Effector memory CD8-positive, alpha-beta T cell (primary cell): ENCODE data around the gene SFTPA2.
"Not testable (repeated sequence)": the region's sequence is repeated elsewhere in the genome, so short reads cannot be mapped to it uniquely, and the experiment has no call there.

ENCODE experiments used
- ATAC-seq: fragments of 150-1000 bp; cut with Tn5 transposase; replicated peaks from 2 replicates; pipeline ENCODE4 v1.10.0; 2021; ENCODE audit warnings: mild to moderate bottlenecking, moderate library complexity
- DNase-seq, 3 experiments: peaks; one replicate each; pipeline ENCODE4 v3.0.0; 2021
- H3K27ac Mint-ChIP-seq, 2 donors: one replicate each; pipeline ENCODE4 v1.8.0; 2022; ENCODE audit warnings: mild to moderate bottlenecking in 2 of 2, mixed read lengths in 2 of 2, moderate library complexity in 2 of 2
- H3K27me3 Mint-ChIP-seq, 2 donors: one replicate each; pipeline ENCODE4 v1.8.0; 2022; ENCODE audit warnings: mixed read lengths in 2 of 2
- H3K36me3 Mint-ChIP-seq: one replicate; pipeline ENCODE4 v1.8.0; 2022; ENCODE audit warnings: mild to moderate bottlenecking, moderate library complexity, mixed read lengths; ENCODE audit not compliant: insufficient read depth
- H3K4me1 Mint-ChIP-seq, 2 donors: one replicate each; pipeline ENCODE4 v1.8.0; 2022; ENCODE audit warnings: low read depth in 2 of 2, mixed read lengths in 2 of 2
- H3K4me3 Mint-ChIP-seq, 2 donors: one replicate each; pipeline ENCODE4 v1.8.0; 2022; ENCODE audit warnings: mild to moderate bottlenecking in 2 of 2, mixed read lengths in 2 of 2, moderate library complexity in 2 of 2
- H3K9me3 Mint-ChIP-seq, 2 donors: one replicate each; pipeline ENCODE4 v1.8.0; 2022; ENCODE audit warnings: mixed read lengths in 2 of 2

The SFTPA2 gene

GRCh38 chr10:79521751-79522150, 38.5 kb downstream of the SFTPA2 start:
- not testable (repeated sequence) for H3K9me3 Mint-ChIP-seq, DNase-seq, H3K4me1 Mint-ChIP-seq, H3K36me3 Mint-ChIP-seq, H3K4me3 Mint-ChIP-seq, ATAC-seq, H3K27ac Mint-ChIP-seq
- peaks cover 4 to 11% of the 10 kb centered on the region in 2 donors for H3K27me3 Mint-ChIP-seq

GRCh38 chr10:79517567-79517966, 42.6 kb downstream of the SFTPA2 start:
- not testable (repeated sequence) for H3K36me3 Mint-ChIP-seq, ATAC-seq, H3K4me3 Mint-ChIP-seq

GRCh38 chr10:79516532-79517205, 43.5 kb downstream of the SFTPA2 start:
- H3K27ac Mint-ChIP-seq, ATAC-seq, H3K4me3 Mint-ChIP-seq, DNase-seq, H3K4me1 Mint-ChIP-seq, H3K36me3 Mint-ChIP-seq, H3K9me3 Mint-ChIP-seq, H3K27me3 Mint-ChIP-seq: not testable (repeated sequence)

More at GRCh38 chr10:79517567-79517966, 42.6 kb downstream of the SFTPA2 start:
- not testable (repeated sequence) for H3K9me3 Mint-ChIP-seq, H3K27me3 Mint-ChIP-seq, DNase-seq, H3K4me1 Mint-ChIP-seq, H3K27ac Mint-ChIP-seq

- H3K36me3 Mint-ChIP-seq, H3K4me3 Mint-ChIP-seq, H3K9me3 Mint-ChIP-seq, DNase-seq, H3K27ac Mint-ChIP-seq, ATAC-seq, H3K4me1 Mint-ChIP-seq: not testable (repeated sequence)
- H3K27me3 Mint-ChIP-seq: peaks cover 5 to 15% of the 10 kb centered on the region in 2 donors
These were observed 48.2 kb downstream of the SFTPA2 start, which contains the start of gene EIF5AL1 for GRCh38 chr10:79511891-79512583. Gene EIF5AL1 (plus strand): TSS chr10:79512533. CDS start chr10:79512650, 117 bp downstream.

- not testable (repeated sequence) for H3K9me3 Mint-ChIP-seq, DNase-seq
These were observed 50.2 kb downstream of the SFTPA2 start for GRCh38 chr10:79509934-79510508.

GRCh38 chr10:79509306-79509933, 50.8 kb downstream of the SFTPA2 start:
- peaks cover 12 to 31% of the 10 kb centered on the region in 2 donors for H3K27me3 Mint-ChIP-seq

More at GRCh38 chr10:79509934-79510508, 50.2 kb downstream of the SFTPA2 start:
- peaks cover 12 to 31% of the 10 kb centered on the region in 2 donors for H3K27me3 Mint-ChIP-seq
- H3K36me3 Mint-ChIP-seq, H3K4me3 Mint-ChIP-seq, ATAC-seq, H3K4me1 Mint-ChIP-seq, H3K27ac Mint-ChIP-seq: not testable (repeated sequence)

GRCh38 chr10:79508245-79508644, 52.0 kb downstream of the SFTPA2 start:
- H3K27ac Mint-ChIP-seq, H3K9me3 Mint-ChIP-seq, ATAC-seq, H3K4me3 Mint-ChIP-seq, H3K36me3 Mint-ChIP-seq, DNase-seq, H3K4me1 Mint-ChIP-seq: not testable (repeated sequence)
- H3K27me3 Mint-ChIP-seq: peaks cover 16 to 29% of the 10 kb centered on the region in 2 donors

More at GRCh38 chr10:79509306-79509933, 50.8 kb downstream of the SFTPA2 start:
- H3K36me3 Mint-ChIP-seq, H3K27ac Mint-ChIP-seq, DNase-seq, ATAC-seq, H3K4me3 Mint-ChIP-seq, H3K9me3 Mint-ChIP-seq, H3K4me1 Mint-ChIP-seq: not testable (repeated sequence)

GRCh38 chr10:79507440-79508167, 52.6 kb downstream of the SFTPA2 start:
- Mint-ChIP-seq H3K9me3 (no peaks in the 10 kb centered on the region), H3K4me3 (no peak overlapping the region), H3K27me3 (peaks cover 23 to 36% of the 10 kb centered on the region in 2 donors), H3K4me1 (peaks cover 0 to 7% of the 10 kb centered on the region in 2 donors), H3K36me3 (no peaks in the 10 kb centered on the region), H3K27ac (no peak overlapping the region)
- ATAC-seq: no peak
- DNase-seq: no peak
